Cardiac muscle cell (in vitro differentiated cells and primary cell): ENCODE results near the gene ABCA12. TPM values are rescaled to one million over a fixed set of nuclear protein-coding genes. Genes with fewer than 3 reads are reported as not detected.
A peak's percentile ranks its signal among the peaks of the same experiment; 100 is the strongest.

Source experiments
- DNase-seq, 2 donors: peaks; one replicate each; pipeline versions ENCODE4 v3.0.0 to v3.0.0-alpha.2; 2010 to 2017; ENCODE audit warnings: low read depth in 1 of 2, low spot score in 1 of 2
- H3K27ac ChIP-seq: fragments of 200-600 bp; sonication (generic); 2 replicates; pipeline ENCODE4 v1.5.1; 2016
- H3K27me3 ChIP-seq: fragments of 200-600 bp; sonication (generic); 2 replicates; pipeline ENCODE4 v1.6.0; 2016; ENCODE audit warnings: control low read depth
- H3K36me3 ChIP-seq: fragments of 200-600 bp; sonication (generic); 2 replicates; pipeline ENCODE4 v1.5.1; 2016; ENCODE audit warnings: control low read depth
- H3K4me1 ChIP-seq: fragments of 200-600 bp; sonication (generic); 2 replicates; pipeline ENCODE4 v1.8.1; 2017; ENCODE audit warnings: low read depth, mild to moderate bottlenecking, mixed run types
- H3K4me3 ChIP-seq: fragments of 200-600 bp; sonication (generic); 2 replicates; pipeline ENCODE4 v1.5.1; 2016; ENCODE audit warnings: mild to moderate bottlenecking
- H3K9me3 ChIP-seq: fragments of 200-600 bp; sonication (generic); 2 replicates; pipeline ENCODE4 v1.5.1; 2017; ENCODE audit warnings: low read depth, mild to moderate bottlenecking, control low read depth
- polyA plus RNA-seq: library from polyadenylated mRNA; unstranded; fragments of >200 nt; fragmentation: Nextera tagmentation; extraction: Ambion mirVana; gene quantifications from 2 replicates; pipeline ENCODE4 v1.2.1, GENCODE V29; 2016
- total RNA-seq: library from RNA; depleted of rRNA; stranded (reverse); fragments of >200 nt; gene quantifications from 2 replicates; pipeline ENCODE4 v1.2.3, GENCODE V29; 2016
- TF ChIP-seq, protein P1 (sequence below): IDR thresholded peaks from 2 replicates; pipeline ENCODE4 v1.5.1; 2012; ENCODE audit warnings: low read depth, mild to moderate bottlenecking, low read length

Gene ABCA12
- total and polyA plus RNA-seq, 2 experiments from 2014 or later: not detected

GRCh38 chr2:215031321-215031720, 107.1 kb downstream of the ABCA12 start:
- TF ChIP-seq, protein P1, sequence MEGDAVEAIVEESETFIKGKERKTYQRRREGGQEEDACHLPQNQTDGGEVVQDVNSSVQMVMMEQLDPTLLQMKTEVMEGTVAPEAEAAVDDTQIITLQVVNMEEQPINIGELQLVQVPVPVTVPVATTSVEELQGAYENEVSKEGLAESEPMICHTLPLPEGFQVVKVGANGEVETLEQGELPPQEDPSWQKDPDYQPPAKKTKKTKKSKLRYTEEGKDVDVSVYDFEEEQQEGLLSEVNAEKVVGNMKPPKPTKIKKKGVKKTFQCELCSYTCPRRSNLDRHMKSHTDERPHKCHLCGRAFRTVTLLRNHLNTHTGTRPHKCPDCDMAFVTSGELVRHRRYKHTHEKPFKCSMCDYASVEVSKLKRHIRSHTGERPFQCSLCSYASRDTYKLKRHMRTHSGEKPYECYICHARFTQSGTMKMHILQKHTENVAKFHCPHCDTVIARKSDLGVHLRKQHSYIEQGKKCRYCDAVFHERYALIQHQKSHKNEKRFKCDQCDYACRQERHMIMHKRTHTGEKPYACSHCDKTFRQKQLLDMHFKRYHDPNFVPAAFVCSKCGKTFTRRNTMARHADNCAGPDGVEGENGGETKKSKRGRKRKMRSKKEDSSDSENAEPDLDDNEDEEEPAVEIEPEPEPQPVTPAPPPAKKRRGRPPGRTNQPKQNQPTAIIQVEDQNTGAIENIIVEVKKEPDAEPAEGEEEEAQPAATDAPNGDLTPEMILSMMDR: no peak
- H3K27me3 ChIP-seq: no peaks in the 10 kb centered on the region
- H3K4me3 ChIP-seq: no peak overlapping the region
- no peak for DNase-seq
- H3K9me3 ChIP-seq: no peaks in the 10 kb centered on the region
- no peak overlapping the region for H3K27ac ChIP-seq
- peaks cover 7% of the 10 kb centered on the region for H3K4me1 ChIP-seq
- H3K36me3 ChIP-seq: no peaks in the 10 kb centered on the region

- H3K9me3 ChIP-seq: no peaks in the 10 kb centered on the region
- TF ChIP-seq, protein P1: no peak
- H3K27ac ChIP-seq: no peak overlapping the region
- no peaks in the 10 kb centered on the region for H3K36me3 ChIP-seq
- no peaks in the 10 kb centered on the region for H3K27me3 ChIP-seq
- DNase-seq: peak in 1 of 2 donors; percentile 13
- H3K4me1 ChIP-seq: peaks cover 7% of the 10 kb centered on the region
- H3K4me3 ChIP-seq: no peak overlapping the region
Observed at GRCh38 chr2:215029936-215030335, 108.5 kb downstream of the ABCA12 start.

GRCh38 chr2:215028231-215028630, 110.2 kb downstream of the ABCA12 start:
- Histone ChIP-seq H3K27me3 (no peaks in the 10 kb centered on the region), H3K4me1 (peaks cover 7% of the 10 kb centered on the region), H3K4me3 (no peak overlapping the region), H3K27ac (no peak overlapping the region), H3K36me3 (no peaks in the 10 kb centered on the region), H3K9me3 (no peaks in the 10 kb centered on the region)
- peak in 1 of 2 donors; percentile 27 for DNase-seq
- TF ChIP-seq, protein P1: no peak

DNA sequence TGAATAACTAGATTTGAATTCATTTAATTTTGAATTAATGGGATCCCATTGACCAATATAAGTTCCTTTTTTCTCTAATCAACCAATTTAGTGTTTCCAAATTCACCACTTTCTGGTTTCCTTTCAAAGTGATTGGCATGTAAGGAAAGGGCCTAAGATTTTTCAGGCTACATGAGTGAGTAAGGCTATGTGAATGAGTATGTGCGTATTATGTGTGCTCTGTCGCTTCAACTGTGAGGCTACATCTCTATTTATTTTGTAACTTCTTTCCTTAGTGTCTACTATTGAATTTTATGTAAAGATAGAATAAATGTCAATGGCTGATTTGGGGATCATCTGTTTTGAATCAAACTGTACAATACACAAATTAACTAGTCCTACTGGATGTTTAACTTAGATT, 110.6 kb downstream of the ABCA12 start:
- Histone ChIP-seq H3K4me1 (peaks cover 10% of the 10 kb centered on the region), H3K9me3 (no peaks in the 10 kb centered on the region), H3K4me3 (no peak overlapping the region), H3K36me3 (no peaks in the 10 kb centered on the region), H3K27ac (no peak overlapping the region), H3K27me3 (no peaks in the 10 kb centered on the region)
- TF ChIP-seq, protein P1: no peak
- no peak for DNase-seq

DNA sequence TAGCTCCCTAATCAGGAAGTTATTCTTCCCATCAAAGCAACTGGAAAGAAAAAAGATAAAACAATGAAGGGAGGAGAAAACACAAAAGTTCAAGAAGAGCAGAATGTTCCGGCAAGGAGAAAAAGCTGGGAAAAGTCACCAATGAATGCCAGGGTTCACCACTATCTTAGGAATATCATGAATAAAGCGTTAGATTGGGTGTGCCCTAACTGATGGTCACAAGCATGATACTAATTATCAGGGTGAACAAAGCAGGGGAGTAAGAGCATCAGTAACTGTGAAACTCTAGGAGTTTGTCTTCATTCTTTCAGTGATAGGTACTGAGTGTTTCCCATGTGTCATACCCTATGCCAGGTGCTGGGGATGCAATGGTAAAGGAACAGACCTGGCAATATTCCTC, 115.5 kb downstream of the ABCA12 start:
- TF ChIP-seq, protein P1: no peak
- no peak overlapping the region for H3K27ac ChIP-seq
- no peak overlapping the region for H3K4me3 ChIP-seq
- H3K4me1 ChIP-seq: peaks cover 12% of the 10 kb centered on the region
- H3K27me3 ChIP-seq: no peaks in the 10 kb centered on the region
- H3K36me3 ChIP-seq: no peaks in the 10 kb centered on the region
- DNase-seq: no peak
- H3K9me3 ChIP-seq: no peaks in the 10 kb centered on the region

DNA sequence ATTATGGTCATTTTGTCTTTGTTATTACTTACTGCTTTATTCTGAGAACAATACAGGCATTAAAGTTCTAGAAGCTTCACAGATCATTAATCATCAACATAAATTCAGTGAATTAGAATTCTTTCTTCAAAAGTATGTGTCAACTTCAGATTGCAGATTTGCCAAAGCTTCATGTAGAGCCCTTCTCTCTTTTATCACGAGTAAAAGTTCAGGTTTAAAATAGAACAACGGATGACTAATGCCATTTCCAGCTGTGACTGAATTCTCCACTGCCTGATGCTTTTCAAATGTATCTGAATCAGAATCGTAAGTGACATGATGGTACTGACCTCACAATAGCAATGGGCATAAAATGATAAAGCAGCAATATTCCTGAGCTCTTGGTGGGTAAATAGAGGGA, 116.0 kb downstream of the ABCA12 start:
- peak; percentile 5 to 11 for DNase-seq
- no peaks in the 10 kb centered on the region for H3K27me3 ChIP-seq
- TF ChIP-seq, protein P1: no peak

More for the DNA sequence above, 116.0 kb downstream of the ABCA12 start:
- Histone ChIP-seq H3K9me3 (no peaks in the 10 kb centered on the region), H3K27ac (no peak overlapping the region), H3K4me1 (peaks cover 12% of the 10 kb centered on the region), H3K36me3 (no peaks in the 10 kb centered on the region), H3K4me3 (no peak overlapping the region)
